ENCODE data around the gene MYRIP. TPM values are rescaled to one million over a fixed set of nuclear protein-coding genes. Genes with fewer than 3 reads are reported as not detected.
A peak's percentile ranks its signal among the peaks of the same experiment; 100 is the strongest.

The MYRIP gene
- total and polyA plus RNA-seq, 4 donors = 0.98 to 11.7 (median 6.8) TPM

DNA sequence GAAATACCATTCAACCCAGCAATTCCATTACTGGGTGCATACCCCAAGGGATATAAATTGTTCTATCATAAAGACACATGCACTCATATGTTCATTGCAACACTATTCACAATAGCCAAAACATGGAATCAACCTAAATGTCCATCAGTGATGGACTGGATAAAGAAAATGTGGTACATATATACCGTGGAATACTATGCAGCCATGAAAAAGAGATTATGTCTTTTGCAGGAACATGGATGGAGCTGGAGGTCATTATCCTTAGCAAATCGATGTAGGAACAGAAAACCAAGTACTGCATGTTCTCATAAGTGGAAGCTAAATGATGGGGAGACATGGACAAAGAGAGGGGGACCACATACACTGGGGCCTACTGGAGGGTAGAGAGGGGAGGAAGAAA lies 5.5 kb upstream of the MYRIP start:
- Histone ChIP-seq H3K36me3 (ENCODE audit: control insufficient read depth in 4 of 4, insufficient read depth in 3 of 4, low read depth in 1 of 4, low read length in 3 of 4) (no peaks in the 10 kb centered on the region), H3K9me3 (ENCODE audit: control insufficient read depth in 4 of 4, low read length in 3 of 4) (no peaks in the 10 kb centered on the region), H3K9ac (ENCODE audit: low read depth in 1 of 2, low read length in 2 of 2) (no peak overlapping the region), H3K27me3 (ENCODE audit: control insufficient read depth in 4 of 4, insufficient read depth in 4 of 4, low read length in 3 of 4) (no peaks in the 10 kb centered on the region), H3K27ac (ENCODE audit: low read depth in 1 of 2, low read length in 2 of 2) (no peak overlapping the region), H3K4me1 (ENCODE audit: control insufficient read depth in 4 of 4, insufficient read depth in 4 of 4, low read length in 3 of 4) (peaks cover 3 to 42% (median 27%) of the 10 kb centered on the region in 4 donors), H3K4me3 (ENCODE audit: low read depth in 1 of 3, low read length in 3 of 3) (no peak overlapping the region)
- TF ChIP-seq NR2F2 (IDR thresholded peaks at IDR 0.05) = no peak
- TF ChIP-seq HNF4G (IDR thresholded peaks at IDR 0.05) = no peak
- TF ChIP-seq, protein P1, sequence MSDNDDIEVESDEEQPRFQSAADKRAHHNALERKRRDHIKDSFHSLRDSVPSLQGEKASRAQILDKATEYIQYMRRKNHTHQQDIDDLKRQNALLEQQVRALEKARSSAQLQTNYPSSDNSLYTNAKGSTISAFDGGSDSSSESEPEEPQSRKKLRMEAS (IDR thresholded peaks at IDR 0.05) = no peak
- no peak for TF ChIP-seq SP1 (IDR thresholded peaks at IDR 0.05)
- no peak for DNase-seq (ENCODE audit: low spot score)
- WGBS = 73% methylated on average over 2 of the region's 2 CpGs

GRCh38 chr3:39804951-39805350 lies 4.5 kb upstream of the MYRIP start:
- Histone ChIP-seq H3K27me3 (ENCODE audit: control insufficient read depth in 4 of 4, insufficient read depth in 4 of 4, low read length in 3 of 4) (no peaks in the 10 kb centered on the region), H3K9me3 (ENCODE audit: control insufficient read depth in 4 of 4, low read length in 3 of 4) (no peaks in the 10 kb centered on the region), H3K36me3 (ENCODE audit: control insufficient read depth in 4 of 4, insufficient read depth in 3 of 4, low read depth in 1 of 4, low read length in 3 of 4) (no peaks in the 10 kb centered on the region), H3K4me1 (ENCODE audit: control insufficient read depth in 4 of 4, insufficient read depth in 4 of 4, low read length in 3 of 4) (peaks cover 3 to 43% (median 30%) of the 10 kb centered on the region in 4 donors), H3K4me3 (ENCODE audit: low read depth in 1 of 3, low read length in 3 of 3) (no peak overlapping the region), H3K9ac (ENCODE audit: low read depth in 1 of 2, low read length in 2 of 2) (no peak overlapping the region), H3K27ac (ENCODE audit: low read depth in 1 of 2, low read length in 2 of 2) (peak overlapping the region; percentile 74 to 82)
- TF ChIP-seq JUND (IDR thresholded peaks at IDR 0.05) (no peak), HNF4A (conservative IDR thresholded peaks at IDR 0.05) (no peak), FOXA1 (IDR thresholded peaks at IDR 0.05) (no peak), FOXA2 (IDR thresholded peaks at IDR 0.05) (no peak), CTCF (IDR thresholded peaks at IDR 0.05; ENCODE audit: low read depth, low read length, missing input control) (no peak), RAD21 (IDR thresholded peaks at IDR 0.05) (no peak), EGR1 (IDR thresholded peaks at IDR 0.05; ENCODE audit: low read depth in 2 of 2) (no peak), NR2F2 (IDR thresholded peaks at IDR 0.05) (no peak), RXRA (IDR thresholded peaks at IDR 0.05) (no peak)
- TF ChIP-seq, protein P1 (IDR thresholded peaks at IDR 0.05) = no peak
- TF ChIP-seq, protein P2, sequence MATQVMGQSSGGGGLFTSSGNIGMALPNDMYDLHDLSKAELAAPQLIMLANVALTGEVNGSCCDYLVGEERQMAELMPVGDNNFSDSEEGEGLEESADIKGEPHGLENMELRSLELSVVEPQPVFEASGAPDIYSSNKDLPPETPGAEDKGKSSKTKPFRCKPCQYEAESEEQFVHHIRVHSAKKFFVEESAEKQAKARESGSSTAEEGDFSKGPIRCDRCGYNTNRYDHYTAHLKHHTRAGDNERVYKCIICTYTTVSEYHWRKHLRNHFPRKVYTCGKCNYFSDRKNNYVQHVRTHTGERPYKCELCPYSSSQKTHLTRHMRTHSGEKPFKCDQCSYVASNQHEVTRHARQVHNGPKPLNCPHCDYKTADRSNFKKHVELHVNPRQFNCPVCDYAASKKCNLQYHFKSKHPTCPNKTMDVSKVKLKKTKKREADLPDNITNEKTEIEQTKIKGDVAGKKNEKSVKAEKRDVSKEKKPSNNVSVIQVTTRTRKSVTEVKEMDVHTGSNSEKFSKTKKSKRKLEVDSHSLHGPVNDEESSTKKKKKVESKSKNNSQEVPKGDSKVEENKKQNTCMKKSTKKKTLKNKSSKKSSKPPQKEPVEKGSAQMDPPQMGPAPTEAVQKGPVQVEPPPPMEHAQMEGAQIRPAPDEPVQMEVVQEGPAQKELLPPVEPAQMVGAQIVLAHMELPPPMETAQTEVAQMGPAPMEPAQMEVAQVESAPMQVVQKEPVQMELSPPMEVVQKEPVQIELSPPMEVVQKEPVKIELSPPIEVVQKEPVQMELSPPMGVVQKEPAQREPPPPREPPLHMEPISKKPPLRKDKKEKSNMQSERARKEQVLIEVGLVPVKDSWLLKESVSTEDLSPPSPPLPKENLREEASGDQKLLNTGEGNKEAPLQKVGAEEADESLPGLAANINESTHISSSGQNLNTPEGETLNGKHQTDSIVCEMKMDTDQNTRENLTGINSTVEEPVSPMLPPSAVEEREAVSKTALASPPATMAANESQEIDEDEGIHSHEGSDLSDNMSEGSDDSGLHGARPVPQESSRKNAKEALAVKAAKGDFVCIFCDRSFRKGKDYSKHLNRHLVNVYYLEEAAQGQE (IDR thresholded peaks at IDR 0.05) = no peak
- WGBS = 89% methylated on average over 3 of the region's 3 CpGs
- DNase-seq (ENCODE audit: low spot score) = no peak

GRCh38 chr3:39805650-39806049 lies 3.8 kb upstream of the MYRIP start:
- Histone ChIP-seq H3K9me3 (ENCODE audit: control insufficient read depth in 4 of 4, low read length in 3 of 4) (no peaks in the 10 kb centered on the region), H3K27ac (ENCODE audit: low read depth in 1 of 2, low read length in 2 of 2) (peak overlapping the region; percentile 74 to 82), H3K36me3 (ENCODE audit: control insufficient read depth in 4 of 4, insufficient read depth in 3 of 4, low read depth in 1 of 4, low read length in 3 of 4) (no peaks in the 10 kb centered on the region), H3K4me3 (ENCODE audit: low read depth in 1 of 3, low read length in 3 of 3) (no peak overlapping the region), H3K4me1 (ENCODE audit: control insufficient read depth in 4 of 4, insufficient read depth in 4 of 4, low read length in 3 of 4) (peaks cover 3 to 46% (median 34%) of the 10 kb centered on the region in 4 donors), H3K27me3 (ENCODE audit: control insufficient read depth in 4 of 4, insufficient read depth in 4 of 4, low read length in 3 of 4) (no peaks in the 10 kb centered on the region), H3K9ac (ENCODE audit: low read depth in 1 of 2, low read length in 2 of 2) (no peak overlapping the region)
- WGBS = 30% methylated on average over 2 of the region's 2 CpGs
- DNase-seq (ENCODE audit: low spot score) = no peak
- TF ChIP-seq, protein P2 (IDR thresholded peaks at IDR 0.05) = peak; percentile 57
- TF ChIP-seq RAD21 (IDR thresholded peaks at IDR 0.05) = peak; percentile 11 to 34
- TF ChIP-seq TAF1 (conservative IDR thresholded peaks at IDR 0.05) = no peak
- TF ChIP-seq FOXA2 (IDR thresholded peaks at IDR 0.05) = peak; percentile 74
- TF ChIP-seq, protein P3, sequence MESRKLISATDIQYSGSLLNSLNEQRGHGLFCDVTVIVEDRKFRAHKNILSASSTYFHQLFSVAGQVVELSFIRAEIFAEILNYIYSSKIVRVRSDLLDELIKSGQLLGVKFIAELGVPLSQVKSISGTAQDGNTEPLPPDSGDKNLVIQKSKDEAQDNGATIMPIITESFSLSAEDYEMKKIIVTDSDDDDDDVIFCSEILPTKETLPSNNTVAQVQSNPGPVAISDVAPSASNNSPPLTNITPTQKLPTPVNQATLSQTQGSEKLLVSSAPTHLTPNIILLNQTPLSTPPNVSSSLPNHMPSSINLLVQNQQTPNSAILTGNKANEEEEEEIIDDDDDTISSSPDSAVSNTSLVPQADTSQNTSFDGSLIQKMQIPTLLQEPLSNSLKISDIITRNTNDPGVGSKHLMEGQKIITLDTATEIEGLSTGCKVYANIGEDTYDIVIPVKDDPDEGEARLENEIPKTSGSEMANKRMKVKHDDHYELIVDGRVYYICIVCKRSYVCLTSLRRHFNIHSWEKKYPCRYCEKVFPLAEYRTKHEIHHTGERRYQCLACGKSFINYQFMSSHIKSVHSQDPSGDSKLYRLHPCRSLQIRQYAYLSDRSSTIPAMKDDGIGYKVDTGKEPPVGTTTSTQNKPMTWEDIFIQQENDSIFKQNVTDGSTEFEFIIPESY (IDR thresholded peaks at IDR 0.05) = peak; percentile 61
- peak; percentile 87 for TF ChIP-seq YY1 (IDR thresholded peaks at IDR 0.05)
- peak; percentile 91 to 95 for TF ChIP-seq HNF4A (conservative IDR thresholded peaks at IDR 0.05)
- TF ChIP-seq, protein P1 (IDR thresholded peaks at IDR 0.05) = peak; percentile 76
- peak; percentile 56 for TF ChIP-seq SP1 (IDR thresholded peaks at IDR 0.05)
- TF ChIP-seq JUND (IDR thresholded peaks at IDR 0.05) = peak in 1 of 2 donors; percentile 76

All from liver (tissue), 9 donors.